SK-N-SH (cell line): ENCODE data around the gene ANXA9. TPM values are rescaled to one million over a fixed set of nuclear protein-coding genes. Genes with fewer than 3 reads are reported as not detected.

ENCODE experiments used
- CTCF ChIA-PET: fragments of 300-600, 350-600 bp; formaldehyde crosslinking; extraction: SDS; loops from one replicate; lab custom pipeline; 2021; lab: Yijun Ruan, JAX
- POLR2A ChIA-PET: fragments of 350-600 bp; sonication (Branson Sonifier 250); formaldehyde crosslinking; extraction: SDS; loops from one replicate; lab custom pipeline; 2020; ENCODE audit warnings: antibody characterized with exemption, inconsistent platforms; lab: Yijun Ruan, JAX
- DNase-seq: peaks from one replicate; pipeline ENCODE4 v3.0.0; 2012
- H2AFZ ChIP-seq: fragments of 200-600 bp; sonication (generic); 2 replicates; pipeline ENCODE4 v1.8.1; 2016; ENCODE audit warnings: antibody characterized with exemption, mild to moderate bottlenecking, low read depth
- H3F3A ChIP-seq: fragments of 200-600 bp; sonication (generic); replicated peaks from 2 replicates; pipeline ENCODE3; 2016; ENCODE audit warnings: antibody characterized with exemption, mild to moderate bottlenecking; ENCODE audit not compliant: insufficient read depth
- H3K27ac ChIP-seq, 2 experiments: fragments of 200-500 bp in 1 of 2; fragments of 200-600 bp in 1 of 2; sonication (Bioruptor generic) in 1 of 2; sonication (generic), shearing (Covaris generic) in 1 of 2; 2 replicates each; pipeline versions ENCODE4 v1.5.1 to v1.6.1; 2014 to 2016; ENCODE audit warnings: low read depth in 2 of 2, inconsistent platforms in 1 of 2, low read length in 1 of 2, mild to moderate bottlenecking in 1 of 2, mixed read lengths in 1 of 2
- H3K27me3 ChIP-seq: fragments of 200-600 bp; sonication (generic), shearing (Covaris generic); 2 replicates; pipeline ENCODE4 v1.6.1; 2016; ENCODE audit warnings: mixed run types; ENCODE audit not compliant: insufficient read depth
- H3K36me3 ChIP-seq, 2 experiments: fragments of 200-500 bp in 1 of 2; fragments of 200-600 bp in 1 of 2; sonication (Bioruptor generic) in 1 of 2; sonication (generic) in 1 of 2; replicated peaks in 1 of 2; 2 replicates each; pipeline versions ENCODE3 to v1.5.1; 2014 to 2016; ENCODE audit warnings: low read length in 1 of 2, mild to moderate bottlenecking in 1 of 2; ENCODE audit not compliant: insufficient read depth in 2 of 2, control insufficient read depth in 1 of 2
- H3K4me1 ChIP-seq, 2 experiments: fragments of 200-500 bp in 1 of 2; fragments of 200-600 bp in 1 of 2; sonication (Bioruptor generic) in 1 of 2; sonication (generic), shearing (Covaris generic) in 1 of 2; 2 replicates each; pipeline versions ENCODE4 v1.5.1 to v1.6.1; 2014 to 2016; ENCODE audit warnings: low read depth in 1 of 2, low read length in 1 of 2, mixed run types in 1 of 2; ENCODE audit not compliant: insufficient read depth in 2 of 2, control insufficient read depth in 1 of 2
- H3K4me2 ChIP-seq: fragments of 200-600 bp; sonication (generic), shearing (Covaris generic); 2 replicates; pipeline ENCODE4 v1.6.1; 2017; ENCODE audit warnings: mixed run types
- H3K4me3 ChIP-seq, 2 experiments: fragments of 200-500 bp in 1 of 2; fragments of 200-600 bp in 1 of 2; sonication (Bioruptor generic) in 1 of 2; sonication (generic), shearing (Covaris generic) in 1 of 2; 2 replicates each; pipeline versions ENCODE4 v1.5.1 to v1.8.1; 2014 to 2016; ENCODE audit warnings: low read depth in 2 of 2, inconsistent platforms in 1 of 2, low read length in 1 of 2, mild to moderate bottlenecking in 1 of 2, mixed read lengths in 1 of 2, moderate library complexity in 1 of 2
- H3K79me2 ChIP-seq: fragments of 200-600 bp; sonication (generic); 2 replicates; pipeline ENCODE4 v1.8.1; 2017; ENCODE audit warnings: mild to moderate bottlenecking; ENCODE audit not compliant: insufficient read depth
- H3K9ac ChIP-seq: fragments of 200-600 bp; sonication (generic); 2 replicates; pipeline ENCODE4 v1.6.1; 2017; ENCODE audit warnings: mixed run types
- H3K9me2 ChIP-seq: fragments of 200-600 bp; sonication (generic); 2 replicates; pipeline ENCODE4 v1.6.1; 2017; ENCODE audit warnings: mixed run types
- H3K9me3 ChIP-seq: fragments of 200-600 bp; sonication (generic); 2 replicates; pipeline ENCODE4 v1.6.1; 2017; ENCODE audit warnings: mixed run types, mild to moderate bottlenecking, moderate library complexity
- H4K20me1 ChIP-seq: fragments of 200-600 bp; sonication (generic); 2 replicates; pipeline ENCODE4 v1.6.1; 2017; ENCODE audit warnings: mild to moderate bottlenecking, mixed run types; ENCODE audit not compliant: insufficient read depth
- CHD2 ChIP-seq: fragments of 150-350 bp; IDR thresholded peaks from 2 replicates; pipeline ENCODE4 v1.6.1; 2018; ENCODE audit warnings: low read length; ENCODE audit not compliant: partially characterized antibody
- CTCF ChIP-seq: fragments of 200-600 bp; sonication (generic); IDR thresholded peaks from 2 replicates; pipeline ENCODE4 v1.6.1; 2017; ENCODE audit warnings: antibody characterized with exemption, mild to moderate bottlenecking, moderate library complexity
- ELF1 ChIP-seq: IDR thresholded peaks from 2 replicates; pipeline ENCODE4 v1.4.0; 2012
- EP300 ChIP-seq, 2 experiments: IDR thresholded peaks; 2 replicates each; pipeline versions ENCODE4 v1.4.0 to v1.6.1; 2012; ENCODE audit warnings: borderline replicate concordance in 1 of 2, low read depth in 1 of 2, low read length in 1 of 2
- JUND ChIP-seq: IDR thresholded peaks from 2 replicates; pipeline ENCODE4 v1.4.0; 2012
- MXI1 ChIP-seq: IDR thresholded peaks from 2 replicates; pipeline ENCODE4 v1.6.1; 2012; ENCODE audit warnings: mild to moderate bottlenecking, low read depth, low read length, improper control_type of control experiment
- PBX3 ChIP-seq: IDR thresholded peaks from 2 replicates; pipeline ENCODE4; 2012
- RAD21 ChIP-seq: IDR thresholded peaks from 2 replicates; pipeline ENCODE4 v1.6.1; 2012; ENCODE audit warnings: mild to moderate bottlenecking, low read length
- REST ChIP-seq: IDR thresholded peaks from 2 replicates; pipeline ENCODE4 v1.6.1; 2012; ENCODE audit warnings: mild to moderate bottlenecking, low read depth, low read length, moderate library complexity
- SIN3A ChIP-seq: IDR thresholded peaks from 2 replicates; pipeline ENCODE4 v1.6.1; 2012; ENCODE audit warnings: low read depth, mild to moderate bottlenecking, low read length, moderate library complexity, borderline replicate concordance
- USF1 ChIP-seq: IDR thresholded peaks from 2 replicates; pipeline ENCODE4 v1.4.0; 2012; ENCODE audit warnings: low read depth, borderline replicate concordance
- ZBTB33 ChIP-seq: IDR thresholded peaks from 2 replicates; pipeline ENCODE4 v1.4.0; 2012; ENCODE audit warnings: low read depth, borderline replicate concordance
- WGBS: methylation state at CpG from one replicate; pipeline ENCODE4 v1.1.6; 2017; ENCODE audit warnings: low lambda C conversion rate; 5-methylcytosine and 5-hydroxymethylcytosine counted together
- polyA plus RNA-seq, 3 experiments: library from polyadenylated mRNA; depleted of rRNA; stranded (reverse); fragments of >200 nt; gene quantifications; 2 replicates each; pipeline ENCODE4 v1.2.3, GENCODE V29; 2012

Gene ANXA9
- polyA plus RNA-seq, 1 of the 3 experiments (the other 2 are of a cell fraction): 0.07 TPM

GRCh38 chr1:150995460-150995859 lies 13.4 kb downstream of the ANXA9 start:
- CTCF ChIA-PET: interaction anchor here (0.8 to 15.9 kb wide), 19 partner anchors 10 to 740 kb away, joined by 3 to 371 read pairs (median 4); partner anchors contain the start of genes ANXA9, C1orf56, CERS2 and MINDY1
- no peak overlapping the region for H2AFZ ChIP-seq
- no peaks in the 10 kb centered on the region for H3K9me3 ChIP-seq
- H3K27me3 ChIP-seq: no peaks in the 10 kb centered on the region
- peaks cover 0 to 8% of the 10 kb centered on the region in 2 experiments for H3K36me3 ChIP-seq
- H4K20me1 ChIP-seq: no peaks in the 10 kb centered on the region
- no peak for DNase-seq
- 44% methylated on average over 4 of the region's 4 CpGs for WGBS
- no peaks in the 10 kb centered on the region for H3F3A ChIP-seq
- no peak overlapping the region for H3K27ac ChIP-seq
- no peaks in the 10 kb centered on the region for H3K9me2 ChIP-seq
- H3K4me2 ChIP-seq: no peak overlapping the region
- no peak overlapping the region for H3K4me3 ChIP-seq
- no peaks in the 10 kb centered on the region for H3K79me2 ChIP-seq
- no peak for TF ChIP-seq JUND
- TF ChIP-seq REST: no peak
- TF ChIP-seq SIN3A: no peak
- TF ChIP-seq CHD2: no peak
- TF ChIP-seq USF1: no peak
- POLR2A ChIA-PET: interaction anchor here (1.2 kb wide), 1 partner anchor 11 kb away, joined by 6 read pairs; the partner anchor contains the start of gene MINDY1
- no peaks in the 10 kb centered on the region for H3K4me1 ChIP-seq
- H3K9ac ChIP-seq: no peak overlapping the region

GRCh38 chr1:150995896-150996295 lies 13.8 kb downstream of the ANXA9 start:
- DNase-seq: peak; percentile 43
- H3K27ac ChIP-seq: no peak overlapping the region
- WGBS: 41% methylated on average over 9 of the region's 9 CpGs
- H3K4me2 ChIP-seq: no peak overlapping the region
- no peaks in the 10 kb centered on the region for H3K4me1 ChIP-seq
- no peaks in the 10 kb centered on the region for H3K9me2 ChIP-seq
- no peaks in the 10 kb centered on the region for H3F3A ChIP-seq
- no peaks in the 10 kb centered on the region for H4K20me1 ChIP-seq
- ChIA-PET CTCF (interaction anchor here (0.6 to 15.9 kb wide), 26 partner anchors 9 to 741 kb away, joined by 3 to 371 read pairs (median 4); partner anchors contain the start of genes ANXA9, C1orf56, CERS2 and MINDY1), POLR2A (no interaction called here)
- no peak overlapping the region for H3K9ac ChIP-seq
- H3K9me3 ChIP-seq: no peaks in the 10 kb centered on the region
- H3K79me2 ChIP-seq: no peaks in the 10 kb centered on the region
- H3K27me3 ChIP-seq: no peaks in the 10 kb centered on the region
- TF ChIP-seq MXI1 (no peak), PBX3 (no peak), SIN3A (no peak), CTCF (peak; percentile 86), ELF1 (no peak), ZBTB33 (no peak), RAD21 (peak; percentile 60), USF1 (no peak), EP300 (IDR thresholded peaks at IDR 0.05; ENCODE audit: borderline replicate concordance in 1 of 2, low read depth in 1 of 2, low read length in 1 of 2) (no peak)
- H2AFZ ChIP-seq: no peak overlapping the region
- peaks cover 0 to 8% of the 10 kb centered on the region in 2 experiments for H3K36me3 ChIP-seq
- H3K4me3 ChIP-seq: peak overlapping the region in 1 of 2 experiments; percentile 25; a peak in 1 of 4 replicates
